Stimulated activated CD8-positive, alpha-beta memory T cell treated with anti-CD3 and anti-CD28 coated beads, Interleukin-7, amount 100 ng/mL, for 48 hours (primary cell): ENCODE results near the gene PCDHGA4.
"Not testable (repeated sequence)": the region's sequence is repeated elsewhere in the genome, so short reads cannot be mapped to it uniquely, and the experiment has no call there.

ENCODE experiments used
- DNase-seq, 2 donors: peaks; one replicate each; pipeline ENCODE4 v3.0.0-alpha.2; 2020; ENCODE audit warnings: low read depth in 1 of 2; ENCODE audit errors: extremely low read depth in 1 of 2

PCDHGA4 gene

DNA sequence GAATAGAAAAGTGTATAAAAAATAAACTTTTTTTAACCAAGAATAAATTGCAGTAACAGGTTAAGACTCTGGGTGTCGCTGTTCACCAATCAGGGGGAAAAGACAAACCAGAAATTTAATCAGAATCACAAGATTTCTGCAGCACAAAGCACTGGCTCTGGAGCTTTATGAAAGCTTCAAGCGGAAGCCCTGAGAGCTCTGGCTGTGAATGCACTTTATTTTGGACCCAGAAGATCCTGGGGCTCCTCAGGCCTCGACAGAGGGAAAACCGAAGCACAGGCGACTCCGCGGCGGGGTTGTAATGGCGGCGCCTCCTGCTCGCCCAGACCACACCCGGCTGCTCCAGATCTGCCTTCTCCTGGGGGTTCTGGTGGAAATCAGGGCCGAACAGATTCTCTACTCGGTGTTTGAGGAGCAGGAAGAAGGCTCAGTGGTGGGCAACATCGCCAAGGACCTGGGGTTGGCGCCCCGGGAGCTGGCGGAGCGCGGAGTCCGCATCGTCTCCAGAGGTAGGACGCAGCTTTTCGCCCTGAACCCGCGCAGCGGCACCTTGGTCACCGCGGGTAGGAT is at the start of gene PCDHGA4:
Gene PCDHGA4, plus strand, starts transcription at position 122 of the 570 bp plus-strand sequence. Its CDS starts 87 bp downstream, at position 209.
- DNase-seq = no peak

DNA sequence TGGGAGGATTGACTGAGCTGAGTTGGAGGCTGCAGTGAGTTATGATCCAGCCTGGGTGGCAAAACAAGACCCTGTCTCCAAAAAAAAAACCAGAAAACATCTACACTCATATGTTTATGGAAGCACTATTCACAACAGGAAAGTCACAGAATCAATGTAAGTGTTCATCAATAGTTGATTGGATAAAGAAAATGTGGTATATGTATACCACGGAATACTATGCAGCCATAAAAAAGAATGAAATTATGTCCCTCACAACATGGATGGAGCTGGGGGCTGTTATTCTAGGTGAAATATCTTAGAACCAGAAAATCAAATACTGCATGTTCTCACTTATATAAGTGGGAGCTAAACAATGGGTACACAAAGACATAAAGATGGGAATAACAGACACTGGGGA is 48.2 kb upstream of the PCDHGA4 start:
- DNase-seq = no peak

GRCh38 chr5:141313711-141314110 is 41.1 kb upstream of the PCDHGA4 start:
- no peak for DNase-seq

DNA sequence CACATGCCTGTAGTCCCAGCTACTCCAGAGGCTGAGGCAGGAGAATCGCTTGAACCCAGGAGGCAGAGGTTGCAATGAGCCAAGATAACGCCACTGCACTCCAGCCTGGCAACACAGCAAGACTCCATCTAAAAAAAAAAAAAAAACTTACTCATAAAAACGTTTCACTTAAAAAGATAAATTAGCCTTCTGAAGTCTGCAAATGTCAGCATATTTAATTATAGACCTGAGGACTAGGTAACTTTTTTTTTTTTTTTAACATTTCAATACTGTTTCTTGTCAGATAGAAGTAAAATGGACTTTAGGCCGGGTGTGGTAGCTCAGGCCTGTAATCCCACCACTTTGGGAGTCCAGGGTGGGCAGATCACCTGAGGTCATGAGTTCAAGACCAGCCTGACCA is 37.9 kb upstream of the PCDHGA4 start:
- DNase-seq = not testable (repeated sequence)

GRCh38 chr5:141319202-141319601 is 35.6 kb upstream of the PCDHGA4 start:
- no peak for DNase-seq

GRCh38 chr5:141319699-141320098 is 35.1 kb upstream of the PCDHGA4 start:
- no peak for DNase-seq

- peak; percentile 77 to 82 for DNase-seq
Observed at GRCh38 chr5:141320225-141321169, 34.3 kb upstream of the PCDHGA4 start, which contains the start of gene TAF7. TAF7 (minus strand) TSS chr5:141320784; CDS start chr5:141320044, 740 bp downstream.

DNA sequence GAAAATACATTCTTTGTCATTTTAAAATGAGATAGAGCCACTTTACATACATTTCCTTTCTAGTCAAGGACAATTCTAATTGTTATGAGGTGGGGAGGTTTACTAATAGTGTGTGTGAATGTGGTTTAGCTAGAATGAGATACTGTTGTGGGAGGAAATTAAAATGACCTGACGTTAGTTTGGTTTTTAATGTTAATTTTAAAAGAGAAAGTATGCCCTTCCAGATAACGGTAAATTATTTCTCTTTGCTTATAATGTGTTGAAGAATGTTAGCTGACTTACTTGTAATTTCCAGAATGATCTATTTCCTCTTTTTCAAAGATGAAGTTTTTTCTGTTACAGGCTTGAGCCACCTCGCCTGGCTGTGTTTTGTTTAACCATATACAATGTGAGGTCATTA is 32.6 kb upstream of the PCDHGA4 start:
- no peak for DNase-seq

- peak; percentile 15 to 42 for DNase-seq
Observed at GRCh38 chr5:141326088-141326854, 28.6 kb upstream of the PCDHGA4 start.

- DNase-seq = no peak
Observed at GRCh38 chr5:141328231-141328630, 26.6 kb upstream of the PCDHGA4 start.

DNA sequence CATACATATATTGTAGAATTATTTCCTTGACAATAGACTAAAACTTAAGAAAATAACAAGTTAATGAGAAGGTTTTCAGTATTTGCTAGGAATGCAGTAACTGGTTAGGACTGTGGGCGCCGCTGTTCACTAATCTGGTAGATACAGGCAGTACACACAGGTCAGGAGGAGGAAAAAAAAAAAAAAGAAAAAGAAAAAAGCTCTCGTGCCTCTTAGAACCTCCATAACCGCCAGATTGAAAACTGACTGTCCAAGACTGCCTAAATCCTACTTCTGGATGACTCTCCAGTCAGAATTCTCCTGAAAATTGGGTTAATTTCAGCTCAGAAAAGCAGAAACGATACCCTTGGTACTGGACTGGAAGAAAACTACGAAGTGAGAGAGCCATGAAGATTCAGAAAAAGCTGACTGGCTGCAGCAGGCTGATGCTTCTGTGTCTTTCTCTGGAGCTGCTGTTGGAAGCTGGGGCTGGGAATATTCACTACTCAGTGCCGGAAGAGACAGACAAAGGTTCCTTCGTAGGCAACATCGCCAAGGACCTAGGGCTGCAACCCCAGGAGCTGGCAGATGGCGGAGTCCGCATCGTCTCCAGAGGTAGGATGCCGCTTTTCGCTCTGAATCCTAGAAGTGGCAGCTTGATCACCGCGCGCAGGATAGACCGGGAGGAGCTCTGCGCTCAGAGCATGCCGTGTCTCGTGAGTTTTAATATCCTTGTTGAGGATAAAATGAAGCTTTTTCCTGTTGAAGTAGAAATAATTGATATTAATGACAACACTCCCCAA is 24.3 kb upstream of the PCDHGA4 start, which contains the start of gene PCDHGA1:
Gene PCDHGA1, plus strand, starts transcription at position 216 of the 782 bp plus-strand sequence.
- DNase-seq = no peak

DNA sequence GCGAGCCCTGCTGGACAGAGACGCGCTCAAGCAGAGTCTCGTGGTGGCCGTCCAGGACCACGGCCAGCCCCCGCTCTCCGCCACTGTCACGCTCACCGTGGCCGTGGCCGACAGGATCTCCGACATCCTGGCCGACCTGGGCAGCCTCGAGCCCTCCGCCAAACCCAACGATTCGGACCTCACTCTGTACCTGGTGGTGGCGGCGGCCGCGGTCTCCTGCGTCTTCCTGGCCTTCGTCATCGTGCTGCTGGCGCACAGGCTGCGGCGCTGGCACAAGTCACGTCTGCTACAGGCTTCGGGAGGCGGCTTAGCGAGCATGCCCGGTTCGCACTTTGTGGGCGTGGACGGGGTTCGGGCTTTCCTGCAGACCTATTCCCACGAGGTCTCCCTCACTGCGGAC is 22.2 kb upstream of the PCDHGA4 start:
- not testable (repeated sequence) for DNase-seq

DNA sequence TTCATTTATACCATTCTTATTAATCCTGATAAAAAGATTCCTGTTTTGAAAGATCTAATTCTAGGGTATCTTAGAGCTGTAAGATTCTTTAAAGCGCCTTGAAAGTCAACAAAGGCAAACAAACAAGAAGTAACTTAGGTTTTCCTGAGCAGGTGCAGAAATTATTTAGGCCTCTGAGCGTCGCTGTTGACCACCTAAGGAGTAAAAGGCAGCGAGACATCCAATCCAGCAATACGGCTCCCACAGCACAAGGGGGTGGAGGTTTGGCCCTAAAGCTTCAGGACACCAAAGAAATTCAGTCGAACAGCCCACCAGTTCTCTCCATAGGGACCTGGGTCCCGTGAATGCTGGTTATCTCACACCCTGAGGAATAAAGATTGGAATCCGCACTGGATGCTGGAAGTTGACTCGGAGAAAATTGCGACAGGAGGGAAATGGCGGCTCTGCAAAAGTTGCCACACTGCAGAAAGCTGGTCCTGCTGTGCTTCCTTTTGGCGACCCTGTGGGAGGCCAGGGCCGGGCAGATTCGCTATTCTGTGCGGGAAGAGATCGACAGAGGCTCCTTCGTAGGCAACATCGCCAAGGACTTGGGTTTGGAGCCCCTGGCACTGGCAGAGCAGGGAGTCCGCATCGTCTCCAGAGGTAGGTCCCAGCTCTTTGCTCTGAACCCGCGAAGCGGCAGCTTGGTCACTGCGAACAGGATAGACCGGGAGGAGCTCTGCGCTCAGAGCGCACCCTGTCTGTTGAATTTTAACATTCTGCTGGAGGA is 16.1 kb upstream of the PCDHGA4 start, which contains the start of gene PCDHGA2:
Gene PCDHGA2, plus strand, starts transcription at position 223 of the 769 bp plus-strand sequence.
- no peak for DNase-seq

- DNase-seq = not testable (repeated sequence)
Observed at GRCh38 chr5:141340781-141341354, 14.0 kb upstream of the PCDHGA4 start.

- DNase-seq = no peak
Observed at GRCh38 chr5:141342773-141343172, 12.0 kb upstream of the PCDHGA4 start.

- no peak for DNase-seq
Observed at GRCh38 chr5:141343242-141343952, 11.4 kb upstream of the PCDHGA4 start, which contains the start of gene PCDHGA3. PCDHGA3 (plus strand) TSS chr5:141343829; CDS start chr5:141344034, 205 bp downstream.

DNA sequence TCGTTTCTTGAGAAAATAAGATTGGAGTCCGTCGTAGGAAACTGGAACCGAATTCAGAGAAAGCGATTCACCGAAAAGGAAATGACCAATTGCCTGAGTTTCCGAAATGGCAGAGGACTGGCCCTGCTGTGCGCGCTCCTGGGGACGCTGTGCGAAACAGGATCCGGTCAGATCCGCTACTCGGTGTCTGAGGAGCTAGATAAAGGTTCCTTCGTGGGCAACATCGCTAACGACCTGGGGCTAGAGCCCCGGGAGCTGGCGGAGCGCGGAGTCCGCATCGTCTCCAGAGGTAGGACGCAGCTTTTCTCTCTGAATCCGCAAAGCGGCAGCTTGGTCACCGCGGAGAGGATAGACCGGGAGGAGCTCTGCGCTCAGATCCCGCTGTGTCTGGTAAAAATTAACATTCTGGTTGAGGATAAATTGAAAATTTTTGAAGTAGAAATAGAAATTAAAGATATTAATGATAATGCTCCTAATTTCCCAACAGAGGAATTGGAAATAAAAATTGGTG is 10.8 kb upstream of the PCDHGA4 start:
- DNase-seq = no peak

DNA sequence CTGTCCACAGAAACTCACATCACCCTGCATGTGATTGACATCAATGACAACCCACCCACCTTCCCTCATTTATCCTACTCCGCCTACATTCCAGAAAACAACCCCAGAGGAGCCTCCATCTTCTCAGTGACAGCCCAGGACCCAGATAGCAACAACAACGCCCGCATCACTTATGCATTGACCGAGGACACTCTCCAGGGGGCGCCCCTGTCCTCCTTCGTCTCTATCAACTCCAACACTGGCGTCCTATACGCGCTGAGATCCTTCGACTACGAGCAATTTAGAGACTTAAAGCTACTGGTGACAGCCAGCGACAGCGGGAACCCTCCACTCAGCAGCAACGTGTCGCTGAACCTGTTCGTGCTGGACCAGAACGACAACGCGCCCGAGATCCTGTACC is 9.5 kb upstream of the PCDHGA4 start:
- DNase-seq = no peak
